B cell (primary cell): Measurements from ENCODE around the gene APOE. TPM values are rescaled to one million over a fixed set of nuclear protein-coding genes. Genes with fewer than 3 reads are reported as not detected.

Experiments used
- ATAC-seq: fragments of 200-7000 bp; cut with Tn5 transposase; one replicate; pipeline ENCODE4 v1.10.0; 2021; ENCODE audit warnings: low read depth, mild to moderate bottlenecking, moderate number of reproducible peaks, moderate library complexity
- CTCF ChIA-PET: fragments of 350-600 bp; sonication (Branson Sonifier 250); formaldehyde crosslinking; loops from one replicate; lab custom pipeline; 2021; ENCODE audit warnings: antibody characterized with exemption, inconsistent platforms; lab: Charles Lee
- POLR2A ChIA-PET: fragments of 350-600 bp; sonication (Branson Sonifier 250); formaldehyde crosslinking; loops from one replicate; lab custom pipeline; 2021; ENCODE audit warnings: antibody characterized with exemption; lab: Charles Lee
- DNase-seq: peaks from one replicate; pipeline ENCODE4 v3.0.0; 2013
- H2AFZ ChIP-seq: 2 replicates; pipeline ENCODE4 v1.6.1; 2012; ENCODE audit warnings: mild to moderate bottlenecking, low read depth, low read length; ENCODE audit not compliant: insufficient read depth, poor library complexity, severe bottlenecking
- H3K27ac ChIP-seq, 2 donors: 1 replicate in 1 of 2; 2 replicates in 1 of 2; pipeline ENCODE4 v1.5.1; 2012 to 2013; ENCODE audit warnings: low read length in 2 of 2, mild to moderate bottlenecking in 2 of 2, moderate library complexity in 1 of 2
- H3K27me3 ChIP-seq, 4 experiments: fragments of 200-600 bp in 1 of 4; sonication (generic) in 1 of 4; replicated peaks in 1 of 4; 1 replicate in 2 of 4; 2 replicates in 2 of 4; pipeline versions ENCODE4 v1.6.1 to v1.7.0; 2013 to 2016; ENCODE audit warnings: low read length in 3 of 4, mild to moderate bottlenecking in 2 of 4, mixed read lengths in 1 of 4, moderate library complexity in 1 of 4; ENCODE audit not compliant: insufficient read depth in 4 of 4, control insufficient read depth in 3 of 4; ENCODE audit errors: control extremely low read depth in 1 of 4
- H3K36me3 ChIP-seq, 2 experiments: replicated peaks in 1 of 2; 1 replicate in 1 of 2; 2 replicates in 1 of 2; pipeline versions ENCODE4 v1.6.1 to v1.7.1; 2013; ENCODE audit warnings: low read length in 1 of 2; ENCODE audit not compliant: insufficient read depth in 2 of 2, control insufficient read depth in 1 of 2; ENCODE audit errors: control extremely low read depth in 1 of 2, extremely low read depth in 1 of 2
- H3K4me1 ChIP-seq, 2 donors: fragments of 200-600 bp in 1 of 2; sonication (generic) in 1 of 2; 1 replicate in 1 of 2; 2 replicates in 1 of 2; pipeline versions ENCODE4 v1.5.1 to v1.6.1; 2013 to 2017; ENCODE audit warnings: low read length in 2 of 2; ENCODE audit not compliant: control insufficient read depth in 2 of 2, insufficient read depth in 2 of 2
- H3K4me2 ChIP-seq: replicated peaks from 2 replicates; pipeline ENCODE3; 2012; ENCODE audit warnings: mild to moderate bottlenecking, low read depth, low read length; ENCODE audit not compliant: poor library complexity, severe bottlenecking
- H3K4me3 ChIP-seq, 5 experiments: fragments of 200-600 bp in 1 of 5; sonication (generic) in 1 of 5; 1 replicate in 3 of 5; 2 replicates in 2 of 5; pipeline versions ENCODE4 v1.5.1 to v1.7.0; 2011 to 2016; ENCODE audit warnings: low read length in 4 of 5, mild to moderate bottlenecking in 4 of 5, low read depth in 2 of 5, control low read depth in 1 of 5, moderate library complexity in 1 of 5; ENCODE audit not compliant: insufficient read depth in 1 of 5; ENCODE audit errors: control extremely low read depth in 1 of 5, extremely low read depth in 1 of 5
- H3K79me2 ChIP-seq: fragments of 200-600 bp; sonication (generic); one replicate; pipeline ENCODE4 v1.6.0; 2016; ENCODE audit warnings: low read length; ENCODE audit not compliant: control insufficient read depth, insufficient read depth
- H3K9ac ChIP-seq: fragments of 200-600 bp; sonication (generic); 2 replicates; pipeline ENCODE4 v1.6.1; 2017; ENCODE audit warnings: mild to moderate bottlenecking, low read length, moderate library complexity
- H3K9me3 ChIP-seq, 3 donors: one replicate each; pipeline versions ENCODE4 v1.6.1 to v1.7.1; 2013; ENCODE audit warnings: low read length in 2 of 3; ENCODE audit not compliant: control insufficient read depth in 2 of 3, insufficient read depth in 1 of 3; ENCODE audit errors: control extremely low read depth in 1 of 3
- H4K20me1 ChIP-seq: 2 replicates; pipeline ENCODE4 v1.6.0; 2012; ENCODE audit warnings: mild to moderate bottlenecking, low read length; ENCODE audit not compliant: insufficient read depth, control insufficient read depth, poor library complexity, severe bottlenecking
- H3K27ac Mint-ChIP-seq: one replicate; pipeline ENCODE4 v1.8.0; 2021; ENCODE audit warnings: mixed read lengths
- H3K27me3 Mint-ChIP-seq: one replicate; pipeline ENCODE4 v1.8.0; 2021; ENCODE audit warnings: mixed read lengths
- H3K4me1 Mint-ChIP-seq: one replicate; pipeline ENCODE4 v1.8.0; 2021; ENCODE audit warnings: mixed read lengths
- H3K4me3 Mint-ChIP-seq: one replicate; pipeline ENCODE4 v1.8.0; 2021; ENCODE audit warnings: mixed read lengths
- H3K9me3 Mint-ChIP-seq: one replicate; pipeline ENCODE4 v1.8.0; 2022; ENCODE audit warnings: mixed read lengths; ENCODE audit not compliant: insufficient read depth
- CTCF ChIP-seq: fragments of 200-600 bp; IDR thresholded peaks from one replicate; pipeline ENCODE4 v1.8.0; 2022; ENCODE audit warnings: antibody characterized with exemption, mild to moderate bottlenecking
- EZH2 ChIP-seq: IDR thresholded peaks from 2 replicates; pipeline ENCODE4 v1.6.1; 2012; ENCODE audit warnings: borderline replicate concordance, low read depth, mild to moderate bottlenecking, moderate library complexity, low read length; ENCODE audit not compliant: insufficient read depth, poor library complexity, severe bottlenecking
- WGBS: methylation state at CpG from one replicate; pipeline ENCODE4 v1.1.5; 2013; ENCODE audit warnings: missing lambda C conversion rate; ENCODE audit not compliant: insufficient coverage; 5-methylcytosine and 5-hydroxymethylcytosine counted together
- intact Hi-C: fragments of 100-400 bp; cut with micrococcal nuclease; formaldehyde crosslinking; loops from one replicate; pipeline ENCODE4 v1.10.0; 2022
- polyA plus RNA-seq: library from polyadenylated mRNA; depleted of rRNA; stranded (reverse); fragments of >200 nt; gene quantifications from 2 replicates; pipeline ENCODE4 v1.2.3, GENCODE V29; 2012
- total RNA-seq, 2 donors: library from RNA; stranded (reverse); fragments of 120-200 nt in 1 of 2; gene quantifications; 1 replicate in 1 of 2; 2 replicates in 1 of 2; pipeline versions ENCODE4 v1.2.3 to v1.2.4, GENCODE V29; 2013 to 2022

The APOE gene
- total and polyA plus RNA-seq, 2 donors (not counting 1 experiment from before 2014, with no cell fraction given): 0.74 to 2.8 TPM

GRCh38 chr19:44897835-44898234, 7.8 kb upstream of the APOE start:
- H3K9me3 Mint-ChIP-seq: no peaks in the 10 kb centered on the region
- ChIA-PET CTCF (interaction anchor here (0.6 to 1.4 kb wide), 2 partner anchors 13 to 127 kb away, joined by 3 to 6 read pairs; no protein-coding TSS in a partner anchor), POLR2A (no interaction called here)
- no peaks in the 10 kb centered on the region for H3K9me3 ChIP-seq
- no peak overlapping the region for H2AFZ ChIP-seq
- WGBS: 98% methylated on average over 7 of the region's 8 CpGs
- H3K9ac ChIP-seq: no peak overlapping the region
- H3K4me2 ChIP-seq: no peak overlapping the region
- H3K27me3 Mint-ChIP-seq: no peaks in the 10 kb centered on the region
- intact Hi-C loops: no loop called here
- no peak overlapping the region for H3K4me3 Mint-ChIP-seq
- no peak for TF ChIP-seq EZH2
- TF ChIP-seq CTCF: no peak
- H4K20me1 ChIP-seq: peaks cover 2% of the 10 kb centered on the region
- no peak for ATAC-seq
- H3K4me3 ChIP-seq: no peak overlapping the region
- no peak for DNase-seq
- H3K27ac Mint-ChIP-seq: no peak overlapping the region
- no peak overlapping the region for H3K27ac ChIP-seq
- no peaks in the 10 kb centered on the region for H3K27me3 ChIP-seq
- peaks cover 3% of the 10 kb centered on the region for H3K4me1 Mint-ChIP-seq
- peaks cover 0 to 67% of the 10 kb centered on the region in 2 experiments for H3K36me3 ChIP-seq
- no peaks in the 10 kb centered on the region for H3K4me1 ChIP-seq
- peaks cover 11% of the 10 kb centered on the region for H3K79me2 ChIP-seq

- Histone ChIP-seq H3K36me3 (peaks cover 0 to 47% of the 10 kb centered on the region in 2 experiments), H3K9ac (no peak overlapping the region), H3K4me3 (no peak overlapping the region), H3K4me2 (no peak overlapping the region), H3K79me2 (peaks cover 6% of the 10 kb centered on the region), H3K27me3 (peaks cover 0 to 6% (median 3%) of the 10 kb centered on the region in 4 experiments), H2AFZ (no peak overlapping the region), H3K27ac (no peak overlapping the region), H4K20me1 (peaks cover 6% of the 10 kb centered on the region), H3K9me3 (peaks cover 0 to 3% (median 0%) of the 10 kb centered on the region in 3 donors), H3K4me1 (peaks cover 3 to 8% of the 10 kb centered on the region in 2 donors)
- ATAC-seq (no peak), DNase-seq (no peak)
- 97% methylated on average over 19 of the region's 19 CpGs for WGBS
- Mint-ChIP-seq H3K4me1 (peaks cover 5% of the 10 kb centered on the region), H3K4me3 (no peak overlapping the region), H3K27me3 (no peaks in the 10 kb centered on the region), H3K27ac (no peak overlapping the region), H3K9me3 (no peaks in the 10 kb centered on the region)
- TF ChIP-seq EZH2 (no peak), CTCF (no peak)
- POLR2A ChIA-PET: no interaction called here
- intact Hi-C loops: no loop called here
- CTCF ChIA-PET: interaction anchor here (0.6 to 1.9 kb wide), 2 partner anchors 39 to 176 kb away, joined by 3 to 5 read pairs; no protein-coding TSS in a partner anchor
Observed at GRCh38 chr19:44900328-44901244, 5.0 kb upstream of the APOE start.
